Kidney (tissue), 14 donors: ENCODE measurements around the gene CYB5R2. TPM values are rescaled to one million over a fixed set of nuclear protein-coding genes. Genes with fewer than 3 reads are reported as not detected.

Source experiments
- DNase-seq, 5 donors: peaks; one replicate each; pipeline ENCODE4 v3.0.0-alpha.2; 2013 to 2020
- FAIRE-seq: peaks from 2 replicates; lab custom pipeline; 2012; peaks lifted over from hg19 to GRCh38; lab: Jason Lieb, UNC
- H3K27ac ChIP-seq, 2 donors: one replicate each; pipeline ENCODE4 v1.7.0; 2013; ENCODE audit warnings: low read depth in 2 of 2, low read length in 2 of 2, inconsistent platforms in 1 of 2
- H3K27me3 ChIP-seq: one replicate; pipeline ENCODE4 v1.7.1; 2013; ENCODE audit warnings: low read length, inconsistent platforms; ENCODE audit not compliant: control insufficient read depth, insufficient read depth
- H3K36me3 ChIP-seq, 3 donors: one replicate each; pipeline versions ENCODE4 v1.7.0 to v1.7.1; 2013; ENCODE audit warnings: low read length in 3 of 3, control low read depth in 1 of 3, inconsistent platforms in 1 of 3; ENCODE audit not compliant: insufficient read depth in 3 of 3, control insufficient read depth in 2 of 3
- H3K4me1 ChIP-seq, 3 donors: one replicate each; pipeline versions ENCODE4 v1.7.0 to v1.7.1; 2013; ENCODE audit warnings: low read length in 3 of 3, inconsistent platforms in 1 of 3, low read depth in 1 of 3; ENCODE audit not compliant: control insufficient read depth in 2 of 3, insufficient read depth in 2 of 3
- H3K4me3 ChIP-seq, 3 donors: one replicate each; pipeline versions ENCODE4 v1.7.0 to v1.8.1; 2013; ENCODE audit warnings: low read length in 3 of 3, control low read depth in 1 of 3, inconsistent platforms in 1 of 3
- H3K9ac ChIP-seq, 3 donors: one replicate each; pipeline versions ENCODE4 v1.7.0 to v1.7.1; 2013; ENCODE audit warnings: low read length in 3 of 3, control low read depth in 1 of 3, inconsistent platforms in 1 of 3
- H3K9me3 ChIP-seq, 3 donors: one replicate each; pipeline versions ENCODE4 v1.7.0 to v1.7.1; 2013; ENCODE audit warnings: low read length in 3 of 3, control low read depth in 1 of 3, inconsistent platforms in 1 of 3; ENCODE audit not compliant: control insufficient read depth in 2 of 3, insufficient read depth in 1 of 3
- CTCF ChIP-seq: IDR thresholded peaks from 3 replicates; pipeline ENCODE4 v1.5.1; 2012; ENCODE audit warnings: mild to moderate bottlenecking, moderate library complexity, borderline replicate concordance; ENCODE audit not compliant: insufficient read depth; ENCODE audit errors: extremely low read depth
- intact Hi-C: fragments of 100-400 bp; cut with DNase I; formaldehyde crosslinking; loops from one replicate; pipeline ENCODE4 v1.11.1; 2022
- polyA plus RNA-seq: library from polyadenylated mRNA; stranded (reverse); fragments of 350-450 nt; fragmentation: Illumina TruSeq; extraction: RNeasy Lipid Tissue Mini Kit (QIAGEN cat#74804); gene quantifications from one replicate; pipeline ENCODE4 v1.2.3, GENCODE V29; 2014; ENCODE audit warnings: low read depth, low replicate concordance; ENCODE audit not compliant: insufficient read depth
- total RNA-seq: library from RNA; stranded (reverse); fragmentation: NEBNext Ultra II Directional; extraction: Animal tissue kit (Norgen Biotek cat#: 25700); gene quantifications from one replicate; pipeline ENCODE4 v1.2.1, GENCODE V29; 2021
- donor health status: control.
- donor health status: control.
- donor health status: control.
- donor health status: control.
- donor health status: control.
- donor health status: DM: yes; HTN: yes; CAD: no.
- donor health status: Normal renal cell carcinoma (clear cell type).

CYB5R2 gene
- total and polyA plus RNA-seq, 2 donors from 2014 or later, result 8.2 to 8.7 TPM

GRCh38 chr11:7638710-7639642 is 34.3 kb downstream of the CYB5R2 start:
- DNase-seq, result no peak
- peaks cover 0 to 50% (median 28%) of the 10 kb centered on the region in 3 donors for H3K36me3 ChIP-seq
- intact Hi-C loops, result no loop called here

GRCh38 chr11:7637447-7638157 is 35.7 kb downstream of the CYB5R2 start:
- H3K27me3 ChIP-seq, result no peaks in the 10 kb centered on the region
- no peaks in the 10 kb centered on the region for H3K9me3 ChIP-seq
- H3K36me3 ChIP-seq, result peaks cover 0 to 62% (median 39%) of the 10 kb centered on the region in 3 donors
- no peak overlapping the region for H3K4me3 ChIP-seq
- intact Hi-C loops, result no loop called here
- peaks cover 0 to 24% (median 7%) of the 10 kb centered on the region in 3 donors for H3K4me1 ChIP-seq
- TF ChIP-seq CTCF, result no peak
- FAIRE-seq, result no peak
- no peak overlapping the region for H3K27ac ChIP-seq
- H3K9ac ChIP-seq, result no peak overlapping the region
- DNase-seq, result no peak

More at GRCh38 chr11:7638710-7639642, 34.3 kb downstream of the CYB5R2 start:
- FAIRE-seq, result no peak
- no peaks in the 10 kb centered on the region for H3K27me3 ChIP-seq
- no peak for TF ChIP-seq CTCF
- H3K9ac ChIP-seq, result no peak overlapping the region
- H3K4me3 ChIP-seq, result no peak overlapping the region
- H3K4me1 ChIP-seq, result peaks cover 0 to 25% (median 9%) of the 10 kb centered on the region in 3 donors
- H3K9me3 ChIP-seq, result no peaks in the 10 kb centered on the region
- H3K27ac ChIP-seq, result peak overlapping the region in 1 of 2 donors; percentile 18

DNA sequence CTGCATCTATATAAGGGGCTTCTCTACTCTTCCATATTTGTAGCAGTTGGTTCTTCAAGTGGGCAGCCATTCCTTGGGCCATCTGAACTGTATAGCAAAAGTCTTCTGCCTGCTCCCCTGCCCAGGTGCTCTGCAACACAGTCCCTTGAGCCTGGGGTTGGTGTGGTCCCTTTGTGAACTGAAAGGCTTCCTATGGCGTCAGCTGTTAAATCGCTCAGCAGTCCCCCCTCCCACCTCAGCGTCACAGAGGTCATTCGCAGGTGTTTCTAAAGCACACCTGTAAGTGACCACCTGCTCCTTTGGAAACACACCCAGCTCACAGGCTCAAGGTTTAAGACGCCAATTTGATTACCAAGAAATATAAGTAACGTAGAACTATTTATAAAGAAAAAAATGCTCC is 37.0 kb downstream of the CYB5R2 start:
- Histone ChIP-seq H3K27ac (no peak overlapping the region), H3K27me3 (no peaks in the 10 kb centered on the region), H3K4me3 (no peak overlapping the region), H3K9ac (no peak overlapping the region), H3K36me3 (peaks cover 0 to 63% (median 49%) of the 10 kb centered on the region in 3 donors), H3K4me1 (peaks cover 0 to 13% (median 7%) of the 10 kb centered on the region in 3 donors), H3K9me3 (no peaks in the 10 kb centered on the region)
- TF ChIP-seq CTCF, result no peak
- DNase-seq (no peak), FAIRE-seq (no peak)
- intact Hi-C loops, result no loop called here
